K562 (cell line): Measurements from ENCODE around the gene GLRX. TPM values are rescaled to one million over a fixed set of nuclear protein-coding genes. Genes with fewer than 3 reads are reported as not detected.

ENCODE experiments used
- ATAC-seq: fragments of 200-7000 bp; cut with Tn5 transposase; 3 replicates; pipeline ENCODE4 v1.9.1; 2020; ENCODE audit warnings: moderate library complexity
- BruUV-seq: library from RNA; stranded (reverse); fragments of 400-500 nt; replicated peaks from 2 replicates; lab custom pipeline; 2021; lab: Mats Ljungman, UMichigan
- CTCF ChIA-PET: fragments of 300-600 bp; formaldehyde crosslinking; extraction: SDS; loops from one replicate; lab custom pipeline; 2021; ENCODE audit warnings: low intra/inter-chr PET ratio; lab: Yijun Ruan, JAX
- POLR2A ChIA-PET: fragments of 300-600, 350-650 bp; sonication (Branson Sonifier 250); formaldehyde crosslinking; extraction: SDS; loops from one replicate; lab custom pipeline; 2021; ENCODE audit warnings: antibody characterized with exemption, inconsistent platforms; lab: Yijun Ruan, JAX
- DNase-seq, 4 experiments: peaks; one replicate each; pipeline versions ENCODE4 v3.0.0 to v3.0.0-alpha.2; 2011 to 2018; ENCODE audit warnings: low spot score in 3 of 4, mixed read lengths in 3 of 4; ENCODE audit errors: extremely low read depth in 1 of 4
- FAIRE-seq: peaks from 2 replicates; lab custom pipeline; 2011; peaks lifted over from hg19 to GRCh38; lab: Jason Lieb, UNC
- H2AFZ ChIP-seq: 2 replicates; pipeline ENCODE4 v1.6.0; 2011; ENCODE audit warnings: low read depth, low read length, control low read depth, inconsistent platforms
- H3K27ac ChIP-seq: fragments of 200-600 bp; 3 replicates; pipeline ENCODE4 v1.8.0; 2011; ENCODE audit warnings: low read depth, mild to moderate bottlenecking, control low read depth, inconsistent platforms, low read length, moderate library complexity, mixed read lengths; ENCODE audit errors: extremely low read depth
- H3K27me3 ChIP-seq, 2 experiments: fragments of 300-600 bp in 1 of 2; 2 replicates in 1 of 2; 3 replicates in 1 of 2; pipeline versions ENCODE4 v1.6.0 to v1.8.0; 2011; ENCODE audit warnings: inconsistent platforms in 2 of 2, low read length in 2 of 2, mild to moderate bottlenecking in 1 of 2, mixed read lengths in 1 of 2, moderate library complexity in 1 of 2; ENCODE audit not compliant: control insufficient read depth in 2 of 2, insufficient read depth in 2 of 2
- H3K36me3 ChIP-seq: fragments of 300-600 bp; 3 replicates; pipeline ENCODE4 v1.8.0; 2011; ENCODE audit warnings: mild to moderate bottlenecking, low read length, inconsistent platforms; ENCODE audit not compliant: control insufficient read depth, insufficient read depth
- H3K4me1 ChIP-seq, 2 experiments: fragments of 200-600 bp in 1 of 2; replicated peaks in 1 of 2; 2 replicates in 1 of 2; 3 replicates in 1 of 2; pipeline versions ENCODE4 v1.5.1 to v1.8.0; 2011; ENCODE audit warnings: inconsistent platforms in 2 of 2, low read length in 2 of 2, mild to moderate bottlenecking in 1 of 2, mixed read lengths in 1 of 2, moderate library complexity in 1 of 2; ENCODE audit not compliant: control insufficient read depth in 2 of 2, insufficient read depth in 2 of 2
- H3K4me2 ChIP-seq: 2 replicates; pipeline ENCODE4 v1.6.1; 2011; ENCODE audit warnings: low read length, control low read depth, inconsistent platforms, mixed read lengths; ENCODE audit not compliant: insufficient read depth
- H3K4me3 ChIP-seq: fragments of 200-600 bp; sonication (generic), shearing (Covaris generic); 2 replicates; pipeline ENCODE4 v1.5.1; 2016; ENCODE audit warnings: control low read depth, inconsistent platforms
- H3K79me2 ChIP-seq: fragments of 200-600 bp; 3 replicates; pipeline ENCODE4 v1.8.0; 2011; ENCODE audit warnings: low read length, inconsistent platforms; ENCODE audit not compliant: control insufficient read depth, insufficient read depth
- H3K9ac ChIP-seq, 2 experiments: 2 replicates each; pipeline versions ENCODE4 v1.6.0 to v1.6.1; 2011; ENCODE audit warnings: low read depth in 2 of 2, low read length in 2 of 2, control low read depth in 1 of 2, inconsistent platforms in 1 of 2, mild to moderate bottlenecking in 1 of 2, mixed read lengths in 1 of 2; ENCODE audit not compliant: insufficient read depth in 1 of 2
- H3K9me1 ChIP-seq: one replicate; pipeline ENCODE4 v1.6.0; 2011; ENCODE audit warnings: inconsistent platforms, mild to moderate bottlenecking, low read length, moderate library complexity; ENCODE audit not compliant: control insufficient read depth, insufficient read depth
- H3K9me3 ChIP-seq: replicated peaks from 2 replicates; pipeline ENCODE4 v1.5.1; 2011; ENCODE audit warnings: low read depth, low read length, inconsistent platforms; ENCODE audit not compliant: control insufficient read depth, insufficient read depth
- H4K20me1 ChIP-seq: replicated peaks from 2 replicates; pipeline ENCODE4 v1.6.1; 2011; ENCODE audit warnings: low read length, inconsistent platforms, mixed read lengths; ENCODE audit not compliant: control insufficient read depth, insufficient read depth
- CREM ChIP-seq: IDR thresholded peaks from 2 replicates; pipeline ENCODE4 v1.6.1; 2014; ENCODE audit warnings: antibody characterized with exemption, low read depth
- KLF6 ChIP-seq: fragments of 250-450 bp; sonication (Bioruptor Pico); IDR thresholded peaks from 2 replicates; pipeline ENCODE4 v1.4.0; 2020; ENCODE audit warnings: mild to moderate bottlenecking, moderate library complexity, borderline replicate concordance
- NCOA4 ChIP-seq: fragments of 450-650 bp; IDR thresholded peaks from 2 replicates; pipeline ENCODE4 v1.6.1; 2018; ENCODE audit warnings: mild to moderate bottlenecking; ENCODE audit not compliant: partially characterized antibody
- NFRKB ChIP-seq: fragments of 450-650 bp; IDR thresholded peaks from 2 replicates; pipeline ENCODE4 v1.6.1; 2016; ENCODE audit warnings: low read depth
- POLR2AphosphoS5 ChIP-seq: IDR thresholded peaks from 2 replicates; pipeline ENCODE4 v1.6.1; 2011; ENCODE audit warnings: mild to moderate bottlenecking, low read depth, low read length, moderate library complexity; ENCODE audit not compliant: control insufficient read depth, insufficient read depth
- SFPQ ChIP-seq: fragments of 200-400 bp; formaldehyde crosslinking; IDR thresholded peaks from 2 replicates; pipeline ENCODE4 v1.6.1; 2017; ENCODE audit warnings: mild to moderate bottlenecking, low read depth, low read length, moderate library complexity
- STAT5B ChIP-seq: fragments of 250-450 bp; sonication (Bioruptor Pico); IDR thresholded peaks from 2 replicates; pipeline ENCODE4 v1.8.0; 2021; ENCODE audit warnings: mild to moderate bottlenecking, inconsistent platforms
- TFAM ChIP-seq: fragments of 250-450 bp; sonication (Bioruptor Pico); conservative IDR thresholded peaks from 2 replicates; pipeline ENCODE4 v1.5.0; 2021; ENCODE audit warnings: mild to moderate bottlenecking, moderate library complexity
- XRCC4 ChIP-seq: IDR thresholded peaks from one replicate; pipeline ENCODE4 v1.6.1; 2011; ENCODE audit not compliant: insufficient read depth, insufficient read length; ENCODE audit errors: extremely low read depth
- ZNF384 ChIP-seq: IDR thresholded peaks from 2 replicates; pipeline ENCODE4 v1.6.1; 2012; ENCODE audit warnings: low read depth, low read length, improper control_type of control experiment
- ZNF436 ChIP-seq: fragments of 250-450, 450-650 bp; sonication (Bioruptor Pico); formaldehyde crosslinking; IDR thresholded peaks from 2 replicates; pipeline ENCODE4 v1.7.0; 2020; ENCODE audit warnings: mild to moderate bottlenecking
- ZNF644 ChIP-seq: fragments of 200-800 bp; sonication (Bioruptor generic); IDR thresholded peaks from 2 replicates; pipeline ENCODE4 v1.6.1; 2016; ENCODE audit warnings: low read depth, missing genetic modification characterization, missing compliant biosample characterization
- ZNF740 ChIP-seq, 3 experiments: fragments of 200-800 bp in 1 of 3; sonication (Bioruptor generic) in 1 of 3; sonication (generic) in 1 of 3; formaldehyde crosslinking in 1 of 3; IDR thresholded peaks; 2 replicates each; pipeline versions ENCODE4 v1.6.1 to v1.8.0; 2016 to 2022; ENCODE audit warnings: mild to moderate bottlenecking in 2 of 3, missing compliant biosample characterization in 2 of 3, missing genetic modification characterization in 2 of 3, missing genetic modification reagents in 1 of 3
- WGBS: fragments of 100-300 bp; shearing (Covaris generic); methylation state at CpG from one replicate; pipeline ENCODE4 v1.1.6; 2016; ENCODE audit warnings: low coverage, mixed read lengths; ENCODE audit not compliant: insufficient coverage; ENCODE audit errors: missing lambda C conversion rate; 5-methylcytosine and 5-hydroxymethylcytosine counted together
- in situ Hi-C: fragments of 300-500 bp; cut with MboI; formaldehyde crosslinking; loops from 4 replicates; pipeline ENCODE4 v1.15.0; 2018; ENCODE audit warnings: inconsistent platforms, mixed read lengths
- intact Hi-C: fragments of 100-400 bp; cut with micrococcal nuclease; formaldehyde crosslinking; loops from 2 replicates; pipeline ENCODE4 v1.14.2; 2022
- polyA plus RNA-seq, 8 experiments: library from polyadenylated mRNA; depleted of rRNA in 4 of 8; stranded (reverse) in 5 of 8; unstranded in 3 of 8; fragments of >200 nt; fragmentation: Nextera tagmentation in 2 of 8; fragmentation: Illumina TruSeq in 1 of 8; extraction: Ambion mirVana in 2 of 8; extraction: Trizol in 1 of 8; gene quantifications; 2 replicates each; pipeline versions ENCODE4 v1.2.1 to v1.2.3, GENCODE V29; 2011 to 2014; ENCODE audit warnings: inconsistent platforms in 1 of 8, missing spikeins in 1 of 8
- total RNA-seq, 7 experiments: library from RNA; depleted of rRNA in 6 of 7; stranded (reverse); fragments of >200 nt in 6 of 7; fragmentation: Illumina TruSeq in 2 of 7; extraction: Trizol in 2 of 7; gene quantifications; 2 replicates each; pipeline versions ENCODE4 v1.2.1 to v1.2.3, GENCODE V29; 2011 to 2021; ENCODE audit warnings: low replicate concordance in 1 of 7

Gene GLRX
- total and polyA plus RNA-seq, 9 of the 15 experiments (the other 6 are each of a cell fraction or from before 2014, with no cell fraction given): 2.3 to 11.2 (median 4.6) TPM

- Histone ChIP-seq H3K36me3 (no peaks in the 10 kb centered on the region), H3K9me3 (no peaks in the 10 kb centered on the region), H3K4me1 (peaks cover 11 to 12% of the 10 kb centered on the region in 2 experiments; a peak in 4 of 5 replicates), H3K27me3 (no peaks in the 10 kb centered on the region), H3K9ac (no peak overlapping the region), H3K4me2 (no peak overlapping the region), H4K20me1 (no peaks in the 10 kb centered on the region), H3K27ac (no peak overlapping the region), H2AFZ (no peak overlapping the region), H3K4me3 (no peak overlapping the region), H3K9me1 (no peaks in the 10 kb centered on the region), H3K79me2 (no peaks in the 10 kb centered on the region)
- TF ChIP-seq ZNF644 (no peak), NFRKB (no peak), SFPQ (no peak), NCOA4 (no peak), KLF6 (CRISPR knock-in tag) (no peak), STAT5B (no peak), ZNF436 (CRISPR knock-in tag) (no peak), CREM (no peak), XRCC4 (no peak), POLR2AphosphoS5 (no peak), ZNF384 (no peak), TFAM (CRISPR knock-in tag) (no peak), ZNF740 (CRISPR knock-in tag; IDR thresholded peaks at IDR 0.05) (no peak), ZNF740 (tag; IDR thresholded peaks at IDR 0.05) (no peak)
- no peak for FAIRE-seq
- WGBS: 43% methylated on average over 4 of the region's 4 CpGs
- ChIA-PET POLR2A (interaction anchor here (0.6 kb wide), 1 partner anchor 58 kb away, joined by 4 read pairs; no protein-coding TSS in a partner anchor), CTCF (no interaction called here)
- intact Hi-C loops (no loop called here), in situ Hi-C loops (no loop called here)
- DNase-seq: no peak
- ATAC-seq: no peak
- BruUV-seq: no TSS peak
These were observed 5.8 kb downstream of the GLRX start for GRCh38 chr5:95816776-95817175.
